Tibial nerve (tissue), 3 donors: ENCODE measurements around the gene NOS2.

Source experiments
- POLR2A ChIP-seq, 2 donors: fragments of 450-650 bp; IDR thresholded peaks; one replicate each; pipeline ENCODE4 v1.6.1; 2017; ENCODE audit warnings: antibody characterized with exemption in 2 of 2, mild to moderate bottlenecking in 2 of 2, moderate library complexity in 2 of 2
- TF ChIP-seq, protein P1 (sequence below), 5 experiments: fragments of 200-600 bp in 3 of 5; fragments of 450-650 bp in 2 of 5; sonication (generic) in 3 of 5; IDR thresholded peaks; one replicate each; pipeline ENCODE4 v1.5.1; 2016 to 2019; ENCODE audit warnings: antibody characterized with exemption in 5 of 5, mild to moderate bottlenecking in 3 of 5, moderate library complexity in 2 of 5

DNA sequence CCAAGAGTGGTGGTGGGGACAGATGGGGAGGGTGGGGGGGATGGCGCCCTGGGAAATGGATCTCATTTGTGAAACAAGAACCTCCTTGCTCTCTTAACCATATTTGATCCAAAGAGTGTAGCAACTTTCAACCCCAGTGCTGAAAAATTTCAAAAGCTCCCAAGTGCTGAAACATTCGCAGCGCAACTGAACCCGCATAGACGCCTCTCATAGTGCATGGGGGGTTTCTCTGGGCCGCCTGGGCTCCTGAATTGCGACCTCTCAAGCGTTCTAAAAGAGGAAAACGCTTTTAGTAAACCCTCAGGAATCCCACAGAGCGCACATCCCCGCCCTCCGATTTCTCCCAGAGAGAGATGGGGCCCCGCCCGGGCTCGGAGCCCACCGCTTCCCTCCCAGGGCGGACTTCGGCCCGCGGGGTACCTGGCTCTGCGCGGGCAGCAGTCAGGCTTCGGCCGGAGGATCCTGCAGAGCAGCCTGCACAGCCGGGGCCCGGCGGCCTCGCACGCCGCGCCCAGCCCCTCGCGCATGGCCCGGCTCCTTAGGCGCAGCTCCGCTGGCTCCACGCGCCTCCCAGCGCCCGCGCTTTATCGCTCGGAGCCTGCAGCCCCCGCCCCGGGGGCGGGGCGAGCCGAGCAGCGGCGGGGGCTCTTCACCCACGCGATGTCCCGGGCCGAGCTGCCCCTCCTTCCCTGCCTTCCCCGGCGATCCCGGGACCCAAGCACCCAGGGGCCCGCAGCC is 7.0 kb downstream of the NOS2 start:
- TF ChIP-seq, protein P1, sequence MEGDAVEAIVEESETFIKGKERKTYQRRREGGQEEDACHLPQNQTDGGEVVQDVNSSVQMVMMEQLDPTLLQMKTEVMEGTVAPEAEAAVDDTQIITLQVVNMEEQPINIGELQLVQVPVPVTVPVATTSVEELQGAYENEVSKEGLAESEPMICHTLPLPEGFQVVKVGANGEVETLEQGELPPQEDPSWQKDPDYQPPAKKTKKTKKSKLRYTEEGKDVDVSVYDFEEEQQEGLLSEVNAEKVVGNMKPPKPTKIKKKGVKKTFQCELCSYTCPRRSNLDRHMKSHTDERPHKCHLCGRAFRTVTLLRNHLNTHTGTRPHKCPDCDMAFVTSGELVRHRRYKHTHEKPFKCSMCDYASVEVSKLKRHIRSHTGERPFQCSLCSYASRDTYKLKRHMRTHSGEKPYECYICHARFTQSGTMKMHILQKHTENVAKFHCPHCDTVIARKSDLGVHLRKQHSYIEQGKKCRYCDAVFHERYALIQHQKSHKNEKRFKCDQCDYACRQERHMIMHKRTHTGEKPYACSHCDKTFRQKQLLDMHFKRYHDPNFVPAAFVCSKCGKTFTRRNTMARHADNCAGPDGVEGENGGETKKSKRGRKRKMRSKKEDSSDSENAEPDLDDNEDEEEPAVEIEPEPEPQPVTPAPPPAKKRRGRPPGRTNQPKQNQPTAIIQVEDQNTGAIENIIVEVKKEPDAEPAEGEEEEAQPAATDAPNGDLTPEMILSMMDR (IDR thresholded peaks at IDR 0.05): no peak
- no peak for TF ChIP-seq POLR2A (IDR thresholded peaks at IDR 0.05)
